Pancreas (tissue), 10 donors: ENCODE results near the gene PGM5. TPM values are rescaled to one million over a fixed set of nuclear protein-coding genes. Genes with fewer than 3 reads are reported as not detected.

Experiments
- ATAC-seq, 4 donors: fragments of 200-7000 bp; cut with Tn5 transposase; one replicate each; pipeline versions ENCODE4 v1.8.0 to v1.9.1; 2020; ENCODE audit warnings: mild to moderate bottlenecking in 4 of 4, moderate library complexity in 4 of 4
- DNase-seq, 6 donors: peaks; one replicate each; pipeline ENCODE4 v3.0.0-alpha.2; 2020
- FAIRE-seq: peaks from 2 replicates; lab custom pipeline; 2012; peaks lifted over from hg19 to GRCh38; lab: Jason Lieb, UNC
- H3K27ac ChIP-seq, 4 donors: fragments of 200-600 bp; sonication (generic); 1 replicate in 3 of 4; 2 replicates in 1 of 4; pipeline versions ENCODE4 v1.5.0 to v1.8.0; 2020
- H3K27me3 ChIP-seq, 4 donors: fragments of 200-600 bp; one replicate each; pipeline ENCODE4 v1.8.0; 2021
- H3K36me3 ChIP-seq, 3 donors: fragments of 200-600 bp; sonication (generic) in 1 of 3; one replicate each; pipeline versions ENCODE4 v1.5.0 to v1.8.0; 2020 to 2021
- H3K4me1 ChIP-seq, 3 donors: fragments of 200-600 bp; one replicate each; pipeline ENCODE4 v1.8.0; 2021
- H3K4me3 ChIP-seq, 4 donors: fragments of 200-600 bp; sonication (generic) in 2 of 4; one replicate each; pipeline versions ENCODE4 v1.5.0 to v1.8.0; 2020 to 2021
- H3K9me3 ChIP-seq, 4 donors: fragments of 200-600 bp; one replicate each; pipeline ENCODE4 v1.8.0; 2021
- WGBS, 2 donors: extraction: QIAGEN DNeasy Blood & Tissue Kit; methylation state at CpG; one replicate each; pipeline ENCODE4 v1.1.7; 2013; 5-methylcytosine and 5-hydroxymethylcytosine counted together
- intact Hi-C, 3 donors: fragments of 100-400 bp; cut with DNase I; formaldehyde crosslinking; loops; one replicate each; pipeline versions ENCODE4 v1.11.1 to v1.14.2; 2022
- polyA plus RNA-seq, 2 donors: library from polyadenylated mRNA; stranded (reverse); fragments of 200-250 nt; gene quantifications; one replicate each; pipeline ENCODE4 v1.2.3, GENCODE V29; 2013
- total RNA-seq, 6 donors: library from RNA; stranded (reverse); fragmentation: NEBNext Ultra II Directional in 4 of 6; extraction: Animal tissue kit (Norgen Biotek cat#: 25700) in 4 of 6; gene quantifications; one replicate each; pipeline versions ENCODE4 v1.2.1 to v1.2.4, GENCODE V29; 2021 to 2023
- TF ChIP-seq, protein P1 (sequence below), 4 donors: fragments of 200-600 bp; sonication (generic) in 3 of 4; IDR thresholded peaks; one replicate each; pipeline versions ENCODE4 v1.5.0 to v1.8.0; 2021; ENCODE audit warnings: antibody characterized with exemption in 4 of 4
- donor health status: healthy with polysubstance abuse.
- donor health status: DM: no; HTN: no; CAD: no; lungs with moderate emphysema.
- donor health status: DM: no; HTN: no; CAD: no.
- donor health status: control.
- donor health status: control.
- donor health status: Bipolar disorder and iron deficiency.
- donor health status: DM: yes; HTN: yes; CAD: no.
- donor health status: DM: no; HTN: no; CAD: no.
- donor health status: DM: no; HTN: no; CAD: no.
- donor health status: DM: yes; HTN: yes; CAD: no.

Gene PGM5
- total and polyA plus RNA-seq, 8 donors: 1.9 to 4.6 (median 2.3) TPM

DNA sequence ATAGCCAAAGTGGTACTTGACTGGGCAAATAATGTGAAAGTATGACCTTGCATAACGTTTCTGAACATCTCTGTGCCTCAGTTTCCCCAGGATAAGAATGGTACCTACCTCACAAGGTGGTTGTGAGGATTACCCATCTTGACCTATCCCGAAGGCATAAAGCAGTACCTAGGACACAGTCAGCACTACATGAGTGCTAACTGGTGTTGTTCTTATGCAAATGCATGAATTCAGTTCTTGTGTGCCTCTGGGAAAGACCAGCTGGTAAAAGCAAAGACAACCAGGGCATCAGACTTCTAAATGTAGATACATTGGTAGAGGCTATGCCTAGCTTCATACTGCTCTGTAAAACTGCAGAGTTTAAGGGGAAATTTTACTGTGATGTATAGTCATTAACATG, 206.1 kb downstream of the PGM5 start:
- ATAC-seq (no peak), DNase-seq (no peak), FAIRE-seq (no peak)
- no peaks in the 10 kb centered on the region for H3K9me3 ChIP-seq
- intact Hi-C loops: no loop called here
- TF ChIP-seq, protein P1, sequence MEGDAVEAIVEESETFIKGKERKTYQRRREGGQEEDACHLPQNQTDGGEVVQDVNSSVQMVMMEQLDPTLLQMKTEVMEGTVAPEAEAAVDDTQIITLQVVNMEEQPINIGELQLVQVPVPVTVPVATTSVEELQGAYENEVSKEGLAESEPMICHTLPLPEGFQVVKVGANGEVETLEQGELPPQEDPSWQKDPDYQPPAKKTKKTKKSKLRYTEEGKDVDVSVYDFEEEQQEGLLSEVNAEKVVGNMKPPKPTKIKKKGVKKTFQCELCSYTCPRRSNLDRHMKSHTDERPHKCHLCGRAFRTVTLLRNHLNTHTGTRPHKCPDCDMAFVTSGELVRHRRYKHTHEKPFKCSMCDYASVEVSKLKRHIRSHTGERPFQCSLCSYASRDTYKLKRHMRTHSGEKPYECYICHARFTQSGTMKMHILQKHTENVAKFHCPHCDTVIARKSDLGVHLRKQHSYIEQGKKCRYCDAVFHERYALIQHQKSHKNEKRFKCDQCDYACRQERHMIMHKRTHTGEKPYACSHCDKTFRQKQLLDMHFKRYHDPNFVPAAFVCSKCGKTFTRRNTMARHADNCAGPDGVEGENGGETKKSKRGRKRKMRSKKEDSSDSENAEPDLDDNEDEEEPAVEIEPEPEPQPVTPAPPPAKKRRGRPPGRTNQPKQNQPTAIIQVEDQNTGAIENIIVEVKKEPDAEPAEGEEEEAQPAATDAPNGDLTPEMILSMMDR (IDR thresholded peaks at IDR 0.05): no peak
- WGBS, 2 donors: 49 to 51% methylated on average over 2 of the region's 2 CpGs
- H3K36me3 ChIP-seq: no peaks in the 10 kb centered on the region
- H3K4me3 ChIP-seq: no peak overlapping the region
- H3K27me3 ChIP-seq: no peaks in the 10 kb centered on the region
- H3K27ac ChIP-seq: no peak overlapping the region
- no peaks in the 10 kb centered on the region for H3K4me1 ChIP-seq

DNA sequence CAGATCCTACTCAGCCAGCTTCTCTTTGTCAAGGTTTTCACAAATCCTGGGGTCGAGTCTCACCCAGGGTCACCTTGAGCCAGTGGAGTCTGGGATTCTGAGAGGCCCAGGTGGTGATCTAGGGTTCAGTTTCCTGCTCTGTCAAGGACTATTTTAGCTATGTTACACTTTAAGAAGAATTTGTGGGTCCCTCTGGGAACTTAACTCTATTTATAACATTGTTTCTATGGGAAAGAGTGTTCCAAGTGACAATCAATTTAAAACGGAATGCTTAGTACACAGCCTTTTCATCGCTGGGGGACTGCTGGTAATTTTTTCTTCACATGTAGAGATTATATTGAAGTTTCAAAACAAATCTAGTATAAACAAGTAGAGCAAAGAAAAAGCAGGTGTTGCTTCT, 211.2 kb downstream of the PGM5 start:
- Histone ChIP-seq H3K4me3 (no peak overlapping the region), H3K27me3 (no peaks in the 10 kb centered on the region), H3K4me1 (no peaks in the 10 kb centered on the region), H3K9me3 (no peaks in the 10 kb centered on the region), H3K27ac (no peak overlapping the region), H3K36me3 (no peaks in the 10 kb centered on the region)
- no peak for ATAC-seq
- DNase-seq: no peak
- WGBS, 2 donors: 68 to 77% methylated on average over 3 of the region's 3 CpGs
- FAIRE-seq: no peak
- TF ChIP-seq, protein P1 (IDR thresholded peaks at IDR 0.05): no peak
- intact Hi-C loops: no loop called here

DNA sequence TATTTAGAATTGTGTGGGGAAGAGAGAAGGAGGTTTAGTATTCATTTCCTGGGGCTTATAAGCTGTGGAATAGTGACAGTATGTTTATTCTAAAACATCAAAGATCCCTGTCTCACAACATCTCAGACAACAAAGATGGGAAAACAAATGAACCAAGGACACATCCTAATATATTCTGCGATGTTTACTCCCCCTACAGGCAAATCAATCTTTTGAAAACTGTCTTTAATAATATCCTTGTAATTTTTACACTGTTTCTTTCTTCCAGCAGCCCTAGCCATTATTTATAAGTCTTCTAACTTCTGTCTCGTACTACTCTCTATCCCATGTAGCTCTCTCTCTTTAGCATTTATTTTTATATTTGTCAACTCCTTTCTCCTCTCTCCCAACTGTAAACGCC, 217.7 kb downstream of the PGM5 start:
- TF ChIP-seq, protein P1 (IDR thresholded peaks at IDR 0.05): no peak
- DNase-seq (no peak), ATAC-seq (no peak), FAIRE-seq (no peak)
- H3K9me3 ChIP-seq: no peaks in the 10 kb centered on the region
- H3K36me3 ChIP-seq: no peaks in the 10 kb centered on the region
- H3K27ac ChIP-seq: no peak overlapping the region
- intact Hi-C loops: no loop called here
- H3K4me1 ChIP-seq: no peaks in the 10 kb centered on the region
- no peaks in the 10 kb centered on the region for H3K27me3 ChIP-seq
- H3K4me3 ChIP-seq: no peak overlapping the region
- WGBS, 2 donors: 42 to 50% methylated on average over 3 of the region's 3 CpGs

DNA sequence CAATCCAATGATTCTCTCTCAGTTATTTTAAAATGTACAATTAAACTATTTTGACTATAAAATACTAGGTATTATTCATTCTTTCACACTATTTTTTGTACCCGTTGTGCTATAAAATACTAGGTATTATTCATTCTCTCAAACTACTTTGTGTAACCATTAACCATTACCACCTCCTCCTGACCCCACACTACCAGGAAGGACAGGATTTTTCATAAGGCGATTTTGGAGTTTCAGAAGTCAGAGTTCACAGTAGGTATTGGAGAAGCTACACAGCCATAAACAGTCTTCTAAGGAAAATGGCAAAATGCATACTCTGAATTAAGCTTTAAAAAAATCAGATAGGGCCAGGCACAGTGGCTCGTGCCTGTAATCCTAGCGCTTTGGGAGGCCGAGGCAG, 219.4 kb downstream of the PGM5 start:
- H3K27ac ChIP-seq: no peak overlapping the region
- no peak overlapping the region for H3K4me3 ChIP-seq
- no peaks in the 10 kb centered on the region for H3K4me1 ChIP-seq
- no peak for FAIRE-seq
- intact Hi-C loops: no loop called here
- WGBS, 2 donors: 48 to 54% methylated on average over 5 of the region's 5 CpGs
- no peak for DNase-seq
- TF ChIP-seq, protein P1 (IDR thresholded peaks at IDR 0.05): no peak
- no peaks in the 10 kb centered on the region for H3K27me3 ChIP-seq
- H3K36me3 ChIP-seq: no peaks in the 10 kb centered on the region
- no peak for ATAC-seq
- H3K9me3 ChIP-seq: no peaks in the 10 kb centered on the region

DNA sequence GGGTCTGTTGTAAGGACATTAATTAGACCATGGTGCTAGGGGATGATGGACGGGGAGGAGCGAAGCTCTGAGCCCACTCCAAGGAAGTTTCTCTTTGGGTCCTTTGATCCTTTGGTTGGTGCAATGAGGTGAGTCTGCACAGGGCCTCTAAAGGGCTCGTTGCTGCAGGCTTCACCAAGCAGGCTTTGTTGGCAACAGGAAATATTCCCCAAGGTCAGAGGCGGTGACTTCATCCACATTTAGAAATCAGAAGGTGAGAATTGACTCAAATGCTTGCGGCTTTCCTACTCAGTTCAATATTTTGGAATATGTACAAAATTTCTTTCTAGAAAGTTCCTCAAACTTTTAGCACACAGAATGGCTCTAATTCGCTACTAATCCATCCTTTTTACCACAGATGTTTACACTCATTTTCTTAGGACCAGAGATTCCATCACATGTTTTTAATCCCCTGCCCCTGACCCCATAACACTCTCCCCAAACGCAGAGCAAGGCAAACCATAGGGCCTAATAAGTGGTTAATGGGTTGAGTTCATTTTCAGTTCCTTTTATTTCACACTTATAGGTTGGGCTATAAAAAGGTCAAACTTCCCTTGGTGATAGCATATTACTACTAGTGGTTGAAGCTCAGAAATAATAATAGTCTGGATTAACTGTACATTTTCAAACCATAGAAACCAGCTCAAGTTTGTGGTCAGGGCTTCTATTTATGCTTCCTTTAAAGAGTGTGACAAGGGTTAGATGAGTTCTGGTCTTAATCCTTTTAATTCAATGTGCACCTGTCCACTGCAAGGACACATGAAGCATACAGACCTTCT, 221.6 kb downstream of the PGM5 start:
- WGBS, 2 donors: 52 to 61% methylated on average over 7 of the region's 7 CpGs
- no peak overlapping the region for H3K27ac ChIP-seq
- H3K27me3 ChIP-seq: no peaks in the 10 kb centered on the region
- ATAC-seq (peak in 3 of 4 donors; percentile 34 to 57 (median 44)), FAIRE-seq (no peak), DNase-seq (no peak)
- H3K4me1 ChIP-seq: no peaks in the 10 kb centered on the region
- intact Hi-C loops: no loop called here
- H3K9me3 ChIP-seq: no peaks in the 10 kb centered on the region
- H3K36me3 ChIP-seq: no peaks in the 10 kb centered on the region
- TF ChIP-seq, protein P1 (IDR thresholded peaks at IDR 0.05): no peak
- no peak overlapping the region for H3K4me3 ChIP-seq
